Measurements from ENCODE around the gene SSH3. TPM values are rescaled to one million over a fixed set of nuclear protein-coding genes. Genes with fewer than 3 reads are reported as not detected.

Gene SSH3
- total and polyA plus RNA-seq, 2 of the 4 experiments (the other 2 are of a cell fraction) = 7.3 to 26.7 TPM

- peaks cover 18% of the 10 kb centered on the region for H3K4me1 ChIP-seq (ENCODE audit: control insufficient read depth, insufficient read depth, low read length)
- H2AFZ ChIP-seq (replicated peaks; ENCODE audit: low read length, poor library complexity) = peak overlapping the region; percentile 99
- no peaks in the 10 kb centered on the region for H3K9me3 ChIP-seq (ENCODE audit: control insufficient read depth, insufficient read depth, low read length)
- H3K27me3 ChIP-seq (ENCODE audit: control insufficient read depth, insufficient read depth, low read length) = no peaks in the 10 kb centered on the region
- H2AK5ac ChIP-seq (ENCODE audit: low read depth, low read length) = peak overlapping the region; percentile 36; the same call in 1 of the 2 replicates
- H3K79me1 ChIP-seq (ENCODE audit: low read depth in 1 of 2, low read length in 2 of 2) = peaks cover 2 to 28% of the 10 kb centered on the region in 2 experiments; a peak in 2 of 4 replicates
- no peak overlapping the region; the same call in 1 of the 2 replicates for H2BK20ac ChIP-seq (ENCODE audit: low read depth, low read length)
- H3K27ac ChIP-seq (ENCODE audit: insufficient read depth, low read length) = no peak overlapping the region
- peak overlapping the region; percentile 100 for H3K4me3 ChIP-seq (ENCODE audit: insufficient read depth, low read depth, low read length)
- 75% methylated on average over 8 of the region's 14 CpGs; no CpG with 5 or more reads in 1 of the 2 experiments for WGBS, 2 experiments (ENCODE audit: extremely low coverage in 2 of 2, insufficient read length in 1 of 2)
- DNase-seq (no peak), ATAC-seq (ENCODE audit: low read depth) (no peak)
- H2AK9ac ChIP-seq (replicated peaks; ENCODE audit: low read depth, low read length, poor library complexity) = peak overlapping the region; percentile 95
- no peak overlapping the region for H2BK5ac ChIP-seq (ENCODE audit: low read depth, low read length, poor library complexity, severe bottlenecking)
- in situ Hi-C loops (cut with MboI; ENCODE audit: low sequenced_read_pairs) (no loop called here), dilution Hi-C loops (cut with HindIII; ENCODE audit: low sequenced_read_pairs, unreplicated experiment) (no loop called here), intact Hi-C loops (cut with micrococcal nuclease) (no loop called here)
- no peak overlapping the region for H4K91ac ChIP-seq (ENCODE audit: insufficient read depth, low read depth, low read length)
- H3K56ac ChIP-seq (ENCODE audit: extremely low read depth, insufficient read depth, low read length) = no peak overlapping the region
- H3K23ac ChIP-seq (ENCODE audit: low read depth, low read length) = peak overlapping the region; percentile 23; the same call in 1 of the 2 replicates
- H4K8ac ChIP-seq (ENCODE audit: low read depth in 2 of 2, low read length in 2 of 2) = peak overlapping the region in 1 of 2 experiments; percentile 80; a peak in 2 of 4 replicates
- peaks cover 44% of the 10 kb centered on the region for H3K36me3 ChIP-seq (ENCODE audit: control insufficient read depth, insufficient read depth, low read length)
- H3K9ac ChIP-seq (ENCODE audit: low read depth, low read length) = peak overlapping the region; percentile 90; the same call in 1 of the 2 replicates
- no peak overlapping the region for H4K5ac ChIP-seq (ENCODE audit: low read depth, low read length)
- no peak overlapping the region for H3K18ac ChIP-seq (ENCODE audit: low read depth, low read length)
- ChIA-PET CTCF (no interaction called here), POLR2A (ENCODE audit: unreplicated experiment) (interaction anchor here (0.6 kb wide), 1 partner anchor 11 kb away, joined by 3 read pairs; no protein-coding TSS in a partner anchor)
- H2BK15ac ChIP-seq (ENCODE audit: low read depth, low read length) = no peak overlapping the region
- H3K14ac ChIP-seq (replicated peaks; ENCODE audit: low read depth, low read length) = no peak overlapping the region
- H4K20me1 ChIP-seq (ENCODE audit: insufficient read depth, low read length) = peaks cover 4% of the 10 kb centered on the region
- no peak overlapping the region for H3K4ac ChIP-seq (ENCODE audit: low read depth, low read length)
- no peak for TF ChIP-seq MXI1 (IDR thresholded peaks at IDR 0.05; ENCODE audit: borderline replicate concordance, low read depth, low read length)
- no peak for TF ChIP-seq CEBPB (IDR thresholded peaks at IDR 0.05; ENCODE audit: low read depth, low read length)
- no peak for TF ChIP-seq RFX5 (IDR thresholded peaks at IDR 0.05; ENCODE audit: low read depth, low read length)
- TF ChIP-seq RAD21 (IDR thresholded peaks at IDR 0.05; ENCODE audit: low read length) = no peak
- TF ChIP-seq NFE2L2 (IDR thresholded peaks at IDR 0.05; ENCODE audit: low read depth, low read length) = no peak
- TF ChIP-seq CHD1 (IDR thresholded peaks at IDR 0.05; ENCODE audit: low read depth, low read length) = no peak
- no peak for TF ChIP-seq MAZ (IDR thresholded peaks at IDR 0.05; ENCODE audit: borderline replicate concordance, low read depth, low read length)
- TF ChIP-seq FOS (IDR thresholded peaks at IDR 0.05; ENCODE audit: low read depth, low read length) = no peak
- TF ChIP-seq MAFK (IDR thresholded peaks at IDR 0.05; ENCODE audit: low read depth, low read length) = no peak
- TF ChIP-seq SMC3 (IDR thresholded peaks at IDR 0.05; ENCODE audit: low read depth, low read length) = no peak
- TF ChIP-seq RCOR1 (IDR thresholded peaks at IDR 0.05; ENCODE audit: insufficient replicate concordance, low read length) = no peak
- TF ChIP-seq, protein P1, sequence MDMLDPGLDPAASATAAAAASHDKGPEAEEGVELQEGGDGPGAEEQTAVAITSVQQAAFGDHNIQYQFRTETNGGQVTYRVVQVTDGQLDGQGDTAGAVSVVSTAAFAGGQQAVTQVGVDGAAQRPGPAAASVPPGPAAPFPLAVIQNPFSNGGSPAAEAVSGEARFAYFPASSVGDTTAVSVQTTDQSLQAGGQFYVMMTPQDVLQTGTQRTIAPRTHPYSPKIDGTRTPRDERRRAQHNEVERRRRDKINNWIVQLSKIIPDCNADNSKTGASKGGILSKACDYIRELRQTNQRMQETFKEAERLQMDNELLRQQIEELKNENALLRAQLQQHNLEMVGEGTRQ (IDR thresholded peaks at IDR 0.05; ENCODE audit: low read depth, low read length) = no peak
- TF ChIP-seq BHLHE40 (IDR thresholded peaks at IDR 0.05; ENCODE audit: low read depth, low read length) = no peak
- no peak for TF ChIP-seq CTCF (conservative IDR thresholded peaks at IDR 0.05; ENCODE audit: low read depth, low read length)
- TF ChIP-seq, protein P2, sequence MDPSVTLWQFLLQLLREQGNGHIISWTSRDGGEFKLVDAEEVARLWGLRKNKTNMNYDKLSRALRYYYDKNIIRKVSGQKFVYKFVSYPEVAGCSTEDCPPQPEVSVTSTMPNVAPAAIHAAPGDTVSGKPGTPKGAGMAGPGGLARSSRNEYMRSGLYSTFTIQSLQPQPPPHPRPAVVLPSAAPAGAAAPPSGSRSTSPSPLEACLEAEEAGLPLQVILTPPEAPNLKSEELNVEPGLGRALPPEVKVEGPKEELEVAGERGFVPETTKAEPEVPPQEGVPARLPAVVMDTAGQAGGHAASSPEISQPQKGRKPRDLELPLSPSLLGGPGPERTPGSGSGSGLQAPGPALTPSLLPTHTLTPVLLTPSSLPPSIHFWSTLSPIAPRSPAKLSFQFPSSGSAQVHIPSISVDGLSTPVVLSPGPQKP (IDR thresholded peaks at IDR 0.05; ENCODE audit: borderline replicate concordance, low read depth, low read length) = no peak
- no peak for TF ChIP-seq POLR2A (IDR thresholded peaks at IDR 0.05; ENCODE audit: low read depth, low read length)
- H2BK120ac ChIP-seq (ENCODE audit: low read depth, low read length) = no peak overlapping the region
- H3K4me2 ChIP-seq (ENCODE audit: low read depth, low read length) = peak overlapping the region; percentile 91
- BruUV-seq (replicated peaks) = no TSS peak
- H3K9me1 ChIP-seq (ENCODE audit: insufficient read depth, low read length) = peaks cover 3% of the 10 kb centered on the region
These were observed 1.3 kb downstream of the SSH3 start for GRCh38 chr11:67304511-67305113.
